Amygdala (tissue), 56 donors: ENCODE measurements around the gene LCN2.

ENCODE experiments used
- DNase-seq, 56 donors: peaks; one replicate each; lab custom pipeline; 2025; lab: John Stamatoyannopoulos, UW

LCN2 gene

DNA sequence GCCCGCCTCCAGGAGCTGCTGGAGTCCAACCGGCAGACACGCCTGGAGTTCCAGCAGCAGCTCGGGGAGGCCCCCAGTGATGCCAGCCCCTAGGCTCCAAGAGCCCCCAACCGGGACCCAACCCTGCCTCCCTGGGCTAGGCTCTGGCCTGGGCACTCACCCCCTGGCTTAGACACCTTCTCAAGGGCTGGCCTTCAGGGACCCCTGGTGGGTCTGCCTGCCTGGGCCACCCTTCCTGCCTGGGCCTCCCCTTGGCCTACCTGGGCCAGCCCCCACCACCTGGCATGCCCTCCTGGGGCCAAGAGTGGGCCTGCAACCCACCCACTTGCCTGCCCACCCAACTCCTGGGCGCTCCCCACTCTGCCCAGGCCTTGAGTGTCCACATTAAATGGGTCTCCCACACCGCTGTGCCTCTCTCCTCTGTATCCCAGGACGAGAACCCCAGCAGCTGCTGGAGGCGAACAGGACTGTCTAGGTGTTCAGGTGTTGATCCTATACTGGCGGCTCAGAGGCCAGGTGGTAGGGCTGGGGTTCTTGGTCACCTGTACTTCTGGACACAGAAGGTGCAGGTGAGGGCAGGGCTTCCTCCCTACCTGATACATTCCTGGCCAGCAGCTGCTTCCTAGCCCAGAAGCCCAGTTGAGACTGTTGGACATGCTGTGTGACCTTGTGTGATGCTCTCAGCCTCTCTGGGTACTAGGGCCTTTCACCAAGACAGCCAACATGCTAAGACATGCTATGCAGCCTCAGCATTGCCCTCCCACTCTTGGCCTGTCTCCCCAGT, 14.5 kb downstream of the LCN2 start:
- DNase-seq: no peak

DNA sequence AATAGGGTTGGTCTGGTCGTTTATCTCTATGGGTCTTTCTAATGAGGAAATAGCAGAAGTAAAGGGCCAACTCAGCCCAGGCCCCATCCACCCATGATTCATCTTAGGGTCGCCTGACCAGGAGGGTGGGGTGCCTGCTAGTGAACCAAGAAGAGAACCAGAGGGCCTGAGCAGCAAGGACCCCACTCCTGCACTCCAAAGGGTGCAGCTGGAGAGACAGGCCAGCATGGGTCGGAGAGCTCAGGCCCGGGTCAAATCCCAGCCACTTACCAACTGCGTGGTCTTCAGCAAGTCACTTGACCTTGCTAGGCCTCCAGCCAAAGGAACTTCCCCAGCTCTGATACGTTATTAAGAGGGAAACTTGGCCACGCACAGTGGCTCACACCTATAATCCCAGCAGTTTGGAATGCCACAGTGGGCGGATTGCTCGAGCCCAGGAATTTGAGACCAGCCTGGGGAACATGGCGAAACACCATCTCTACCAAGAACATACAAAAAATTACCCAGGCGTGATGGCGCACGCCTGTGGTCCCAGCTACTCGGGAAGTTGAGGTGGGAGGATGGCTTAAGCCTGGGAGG, 15.1 kb downstream of the LCN2 start:
- no peak for DNase-seq

DNA sequence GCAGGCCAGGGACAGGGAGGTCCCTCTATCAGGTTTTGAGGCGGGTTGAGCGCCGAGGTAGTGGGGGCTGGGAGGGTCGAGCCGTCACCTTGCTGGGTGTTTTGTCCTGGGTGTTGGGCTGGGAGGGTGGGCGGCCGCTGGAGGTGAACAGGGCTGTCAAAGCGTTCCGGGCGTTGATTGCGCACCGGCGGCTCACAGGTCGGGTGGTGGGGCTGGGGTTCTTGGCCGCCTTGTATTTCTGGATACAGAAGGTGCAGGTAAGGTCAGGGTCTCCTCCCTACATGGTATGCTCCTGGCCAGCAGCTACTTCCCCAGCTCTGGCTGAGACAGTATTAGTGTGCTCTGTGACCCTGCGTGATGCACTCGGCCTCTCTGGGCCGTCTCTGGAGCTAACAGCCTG, 16.9 kb downstream of the LCN2 start:
- DNase-seq: no peak

DNA sequence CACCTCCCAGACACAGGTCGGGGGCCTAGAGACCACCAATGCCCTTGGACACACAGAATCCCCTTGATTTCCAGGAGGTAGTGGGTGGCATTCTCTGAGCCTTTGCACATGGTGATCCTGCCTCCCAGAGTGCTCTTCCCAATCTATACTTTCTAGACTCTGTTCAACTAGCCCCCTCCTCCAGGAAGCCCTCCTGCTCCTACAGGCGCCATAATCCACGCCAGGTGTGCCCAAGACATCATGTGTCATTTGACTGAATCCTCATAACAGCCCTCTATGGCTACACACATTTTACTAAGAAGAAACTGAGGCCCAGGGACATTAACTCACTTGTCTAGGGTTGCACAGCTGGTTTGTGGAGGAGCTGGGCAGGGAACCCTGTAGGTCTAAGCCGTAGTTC, 18.0 kb downstream of the LCN2 start:
- no peak for DNase-seq

GRCh38 chr9:128168731-128169308, 19.6 kb downstream of the LCN2 start:
- DNase-seq: no peak

DNA sequence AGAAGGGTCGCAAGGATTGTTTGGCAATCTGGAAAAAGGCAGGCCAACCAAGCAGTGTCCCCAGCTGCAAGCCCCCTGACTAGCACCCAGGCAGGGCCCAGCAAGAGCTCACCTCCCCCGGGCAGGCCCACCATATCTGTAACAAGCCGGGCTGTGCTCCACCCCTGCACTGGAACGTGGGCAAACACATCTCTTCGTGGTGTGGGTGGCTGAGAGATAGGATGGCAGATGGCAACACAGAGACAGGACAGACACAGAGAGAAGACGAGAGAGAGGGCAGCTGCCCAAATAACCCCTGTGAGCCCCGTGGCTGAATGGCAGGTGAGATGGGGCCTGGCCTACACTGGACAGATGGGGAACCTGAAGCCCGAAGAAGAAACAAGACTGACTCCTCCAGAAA, 20.2 kb downstream of the LCN2 start:
- DNase-seq: peak in 1 of 56 donors; percentile 17

DNA sequence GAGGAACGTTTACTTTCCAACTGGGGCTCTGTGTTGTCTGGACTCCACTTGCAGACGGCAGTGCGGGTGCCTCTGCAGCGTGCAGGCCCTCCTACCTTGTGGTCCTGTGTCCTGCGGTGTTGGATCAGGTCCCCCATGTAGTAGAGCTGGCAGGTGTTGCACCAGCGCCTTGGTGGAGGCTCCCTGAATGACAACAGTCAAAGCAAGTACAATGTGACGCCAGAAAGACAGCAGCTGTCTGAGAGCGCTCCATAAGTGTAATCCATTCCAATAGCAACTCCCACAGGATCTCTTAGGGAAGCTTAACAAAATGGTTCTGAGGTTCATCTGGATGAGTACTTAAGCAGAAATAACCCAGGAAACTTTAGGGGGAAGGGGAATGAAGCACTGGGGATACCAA, 20.7 kb downstream of the LCN2 start:
- peak in 4 of 56 donors; percentile 10 to 25 (median 18) for DNase-seq

- DNase-seq: no peak
Measured at GRCh38 chr9:128174062-128174461, 24.8 kb downstream of the LCN2 start.

GRCh38 chr9:128175102-128175563, 25.9 kb downstream of the LCN2 start:
- no peak for DNase-seq

DNA sequence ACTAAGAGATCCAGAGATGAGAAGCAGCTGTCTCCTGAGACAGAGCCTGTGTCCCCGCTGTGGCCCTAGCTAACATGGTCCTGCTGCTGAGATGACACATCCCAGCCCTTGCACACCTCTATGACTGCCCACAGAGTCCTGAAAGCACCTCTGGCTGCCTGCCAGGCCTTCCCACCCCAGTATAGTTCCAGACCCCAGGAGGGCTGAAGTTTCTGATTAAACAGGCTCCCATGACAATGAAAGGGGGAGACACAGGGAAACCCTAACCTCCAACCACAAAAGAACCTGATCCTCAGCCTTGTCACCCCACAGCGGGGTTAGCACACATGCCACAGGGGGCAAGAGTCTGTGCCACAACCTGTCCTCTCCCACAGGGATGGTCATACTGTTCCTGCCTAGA, 26.5 kb downstream of the LCN2 start:
- DNase-seq: no peak

- DNase-seq: no peak
Measured at GRCh38 chr9:128178806-128179431, 29.7 kb downstream of the LCN2 start.

DNA sequence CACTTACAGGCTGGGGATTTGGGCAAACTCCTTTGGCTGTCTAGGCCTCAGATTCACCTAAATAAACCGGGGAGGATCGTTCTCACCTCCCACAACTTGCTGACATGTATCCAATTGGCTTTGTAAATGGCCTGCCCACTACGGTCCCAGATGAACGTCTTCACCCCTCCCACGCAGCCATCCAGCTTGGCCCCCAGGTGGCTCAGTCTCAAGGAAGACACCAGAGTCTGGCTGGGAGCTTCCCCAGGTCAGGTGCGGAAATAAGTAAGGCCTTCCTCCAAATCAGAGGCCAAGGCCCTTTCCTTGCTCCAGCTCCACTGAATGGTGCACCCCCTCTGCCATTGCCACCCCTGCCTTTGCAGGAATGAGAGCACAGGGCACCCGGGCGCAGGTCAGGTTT, 30.7 kb downstream of the LCN2 start:
- no peak for DNase-seq

- no peak for DNase-seq
Measured at GRCh38 chr9:128180447-128180846, 31.2 kb downstream of the LCN2 start.

- DNase-seq: peak in 23 of 56 donors; percentile 9 to 73 (median 33)
Measured at GRCh38 chr9:128181480-128181879, 32.2 kb downstream of the LCN2 start.

DNA sequence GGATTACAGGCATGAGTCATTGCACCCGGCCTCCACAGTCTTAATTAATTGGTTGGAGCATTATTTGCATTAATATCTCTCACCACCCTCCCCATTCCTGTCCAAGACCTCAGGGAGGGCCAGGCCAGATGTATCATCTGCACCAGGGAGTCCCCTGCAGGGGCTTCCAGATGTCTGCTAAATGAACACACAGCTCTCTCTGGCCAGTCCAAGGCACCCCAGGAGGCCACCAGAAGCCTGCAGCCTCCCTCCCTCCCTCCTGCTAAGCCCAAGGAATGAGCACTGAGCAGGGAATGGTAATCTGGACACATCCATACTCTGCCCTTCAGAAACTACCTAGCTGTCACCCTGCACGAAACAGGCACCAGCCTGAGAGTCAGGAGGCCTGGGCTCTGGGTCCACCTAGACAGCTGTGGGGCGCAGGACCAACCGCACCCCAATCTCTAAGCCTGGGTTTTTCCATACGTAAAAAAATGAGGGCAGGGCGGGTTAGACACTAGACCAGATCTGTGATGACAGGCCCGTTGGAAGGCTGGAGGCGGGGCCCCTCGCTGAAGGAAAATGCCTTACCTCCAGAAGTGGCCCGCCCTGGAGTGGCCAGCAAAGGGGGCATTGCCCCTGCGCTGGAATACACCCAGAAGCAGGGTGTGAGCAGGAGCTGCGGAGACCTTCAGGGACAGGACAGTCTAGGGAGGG, 33.8 kb downstream of the LCN2 start:
- no peak for DNase-seq

DNA sequence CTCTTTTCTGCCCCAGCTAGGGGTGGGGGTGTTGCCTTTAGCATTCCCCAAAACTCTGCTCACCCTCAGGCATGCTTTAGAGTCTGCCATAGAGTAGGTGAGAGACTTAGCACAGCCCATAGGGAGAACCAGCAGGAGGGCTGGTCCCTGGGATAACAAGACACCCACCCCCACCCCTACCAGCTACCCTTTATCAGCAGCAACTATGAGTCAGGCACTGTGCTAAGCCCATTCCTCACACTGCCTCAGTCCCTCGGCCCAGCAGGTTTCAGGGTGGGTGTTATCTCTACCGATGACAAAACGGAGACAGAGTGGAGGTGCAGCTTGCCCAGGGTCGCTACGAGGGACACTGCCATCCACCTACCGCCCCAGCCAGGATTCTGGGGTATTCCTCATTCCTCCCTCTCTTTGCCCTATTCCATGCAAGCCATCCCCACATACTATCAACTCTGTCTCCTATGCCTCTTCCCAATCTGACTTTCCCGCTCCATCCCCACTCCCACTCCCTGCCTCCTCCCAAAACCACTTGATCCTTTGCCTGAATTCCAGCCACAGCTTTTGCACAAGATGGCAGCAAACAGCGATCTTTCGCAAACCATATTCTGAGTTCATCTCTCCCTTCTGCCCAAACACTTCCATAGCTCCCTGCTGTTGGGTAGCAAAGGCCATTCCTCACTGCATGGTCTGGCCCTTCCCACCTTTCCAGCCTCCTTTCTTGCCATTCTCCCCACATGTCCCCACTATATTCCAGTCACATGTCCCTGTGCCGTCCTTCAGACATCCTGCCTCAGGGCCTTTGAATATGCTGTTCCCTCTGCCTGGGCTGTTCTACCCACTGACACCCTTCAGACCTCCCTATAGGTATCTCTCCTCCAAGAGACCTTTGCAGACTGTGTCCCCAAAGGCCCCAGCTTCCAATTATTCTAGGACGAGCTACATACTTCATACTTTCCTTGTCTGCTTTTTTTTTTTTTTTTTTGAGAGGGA, 37.0 kb downstream of the LCN2 start:
- DNase-seq: no peak

GRCh38 chr9:128187361-128187760, 38.1 kb downstream of the LCN2 start:
- DNase-seq: no peak

DNA sequence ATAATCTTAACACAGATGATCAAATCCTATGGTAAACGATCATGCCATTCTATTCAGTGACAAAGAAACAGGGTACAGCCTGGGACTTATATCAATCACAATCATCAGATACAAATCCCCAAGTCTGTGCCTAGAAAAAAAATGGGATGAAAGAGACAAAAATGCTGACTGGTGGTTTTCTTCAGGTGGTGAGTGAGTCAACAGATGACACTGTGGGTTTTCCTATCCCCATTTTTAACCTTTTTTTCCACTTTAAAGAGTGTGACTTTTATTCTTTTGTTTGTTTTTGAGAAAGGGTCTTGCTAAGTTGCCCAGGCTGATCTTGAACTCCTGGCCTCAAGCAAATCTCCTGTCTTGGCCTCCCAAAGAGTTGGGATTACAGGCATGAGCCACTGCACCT, 39.0 kb downstream of the LCN2 start:
- DNase-seq: no peak

DNA sequence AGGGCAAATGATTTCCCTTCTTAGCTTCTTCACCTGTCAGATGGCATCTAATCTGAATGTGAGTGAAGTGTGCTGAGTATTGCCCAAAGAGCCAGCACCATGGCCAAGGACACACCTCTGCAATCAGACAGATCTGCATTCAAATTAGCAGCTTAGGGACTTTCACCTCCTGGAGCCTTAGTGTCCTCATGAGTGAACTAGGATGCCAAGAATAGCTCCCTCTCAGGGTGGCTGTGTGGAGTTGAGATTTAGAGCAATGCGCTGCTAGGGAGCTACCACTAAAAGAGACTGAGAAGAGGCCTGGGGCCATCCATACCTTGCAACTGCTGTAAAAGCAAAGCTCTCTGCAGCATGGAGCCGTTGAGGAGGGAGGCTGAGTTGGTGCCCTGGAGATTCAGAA, 40.8 kb downstream of the LCN2 start:
- DNase-seq: no peak
